NCI-H82 treated with DMSO at 0.1 percent for 48 hours (cell line): ENCODE measurements around the gene MTF1.
"Not testable (repeated sequence)": the region's sequence is repeated elsewhere in the genome, so short reads cannot be mapped to it uniquely, and the experiment has no call there.

ENCODE experiments used
- DNase-seq: peaks from one replicate; lab custom pipeline; 2025; ENCODE audit not compliant: unreplicated experiment; lab: John Stamatoyannopoulos, UW

The MTF1 gene

DNA sequence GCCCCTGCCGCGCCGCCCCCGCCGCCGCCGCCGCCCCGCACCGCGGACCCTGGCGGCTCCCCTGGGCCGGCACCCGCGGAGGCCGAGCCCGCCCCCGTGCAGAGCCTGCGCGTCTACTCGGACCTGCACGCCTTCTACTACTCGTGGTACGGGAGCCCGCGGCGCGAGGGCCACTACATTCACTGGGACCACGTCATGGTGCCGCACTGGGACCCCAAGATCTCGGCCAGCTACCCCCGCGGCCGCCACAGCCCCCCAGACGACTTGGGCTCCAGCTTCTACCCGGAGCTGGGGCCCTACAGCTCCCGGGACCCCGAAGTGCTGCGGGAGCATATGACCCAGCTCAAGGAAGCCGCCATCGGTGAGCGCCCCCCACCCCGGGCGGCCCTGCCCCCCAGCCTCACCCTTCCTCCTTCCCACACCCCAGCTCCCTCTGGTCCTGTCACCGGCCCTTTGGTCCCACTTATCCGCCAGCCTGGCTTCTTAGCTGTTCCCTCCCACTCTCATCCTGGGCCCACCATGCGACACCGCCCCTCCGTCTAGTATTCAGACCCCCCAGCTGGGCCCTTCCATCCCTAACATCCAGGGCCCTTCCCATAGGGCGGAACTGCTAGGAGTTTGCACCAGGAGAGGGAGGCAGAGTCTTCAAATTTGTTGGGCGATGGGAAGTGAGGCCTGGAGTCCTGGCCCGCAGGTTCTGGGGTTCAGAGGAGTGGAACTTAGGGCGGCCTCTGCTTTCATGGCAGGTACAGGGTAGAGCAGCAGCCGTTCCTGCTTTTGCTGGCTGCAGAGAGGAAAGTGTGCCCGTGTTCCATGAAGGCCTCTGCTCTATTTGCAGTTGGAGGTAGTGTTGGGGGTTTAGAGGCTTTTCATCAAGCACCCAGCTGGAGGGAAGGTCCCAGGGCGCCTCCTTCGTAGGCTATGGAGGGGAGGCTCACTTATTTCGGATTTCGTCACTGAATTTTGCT, 64.7 kb downstream of the MTF1 start:
- DNase-seq = no peak

DNA sequence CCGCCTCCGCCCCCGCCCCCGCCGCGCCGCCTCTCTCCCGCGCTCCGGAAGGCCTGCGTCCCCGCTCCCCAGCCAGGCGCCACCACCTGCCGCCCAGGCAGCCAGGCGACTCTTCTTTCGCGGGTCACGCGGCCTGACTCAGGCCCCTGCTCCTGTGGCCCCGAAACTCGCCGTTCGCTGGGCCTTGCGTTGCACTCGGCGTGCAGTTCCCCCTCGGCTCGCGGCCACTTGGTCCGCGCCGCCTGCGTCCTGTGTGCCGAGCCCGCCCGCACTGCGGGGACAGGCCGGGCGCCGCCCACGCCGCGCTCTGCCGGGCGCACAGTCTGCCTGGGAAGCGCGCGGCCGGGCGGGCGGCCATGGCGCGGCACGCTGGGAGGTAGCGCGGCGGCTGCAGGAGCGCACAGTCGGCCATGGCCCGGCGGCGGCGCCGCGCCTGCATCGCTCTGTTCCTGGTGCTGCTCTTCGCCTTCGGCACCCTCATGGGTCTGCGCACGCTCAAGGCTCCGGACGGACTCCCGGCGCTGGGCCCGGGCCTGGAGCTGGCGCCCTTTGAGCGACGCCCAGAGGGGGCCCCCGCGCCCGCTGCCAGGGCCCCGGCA, 65.5 kb downstream of the MTF1 start, which contains the start of gene MANEAL:
Gene MANEAL, plus strand, starts transcription at position 75 of the 599 bp plus-strand sequence. Its CDS starts 336 bp downstream, at position 411.
- DNase-seq = no peak

DNA sequence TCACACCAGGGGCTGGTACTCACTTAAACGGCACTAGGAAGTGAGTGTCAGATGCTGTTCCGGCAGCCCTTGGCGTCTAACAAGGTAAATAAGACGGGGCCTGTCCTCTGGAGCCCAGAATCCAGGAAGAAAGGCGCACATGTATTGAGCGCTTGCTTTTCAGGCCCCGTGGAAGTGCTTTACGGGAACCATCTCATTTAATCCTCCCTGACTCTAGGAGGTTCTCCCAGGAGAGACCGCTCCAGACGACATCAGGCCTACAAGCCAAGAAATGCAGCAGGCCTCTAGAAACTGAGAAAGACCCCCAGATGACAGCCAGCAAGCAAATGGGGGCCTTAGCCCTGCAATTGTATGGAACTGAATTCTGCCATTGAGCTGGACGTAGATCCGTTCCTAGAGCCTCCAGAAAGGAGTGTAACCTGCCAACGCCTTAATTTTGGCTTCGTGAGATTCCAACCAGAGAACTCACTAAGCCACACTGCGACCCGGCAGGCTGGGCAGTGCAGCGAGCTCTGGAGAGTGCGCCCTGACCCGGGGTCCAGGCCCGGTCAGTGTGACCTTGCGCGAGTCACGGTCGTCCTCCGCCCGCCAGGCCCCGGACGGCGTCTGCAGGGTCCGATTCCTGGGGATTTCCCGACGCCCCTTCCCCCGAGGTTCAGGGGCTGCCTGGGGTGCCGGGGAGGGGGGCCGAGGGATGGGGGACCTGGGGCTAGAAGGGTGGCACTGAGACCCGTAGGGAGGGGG, 66.3 kb downstream of the MTF1 start:
- no peak for DNase-seq

GRCh38 chr1:37782491-37782890, 76.9 kb downstream of the MTF1 start:
- no peak for DNase-seq

GRCh38 chr1:37778654-37779053, 80.7 kb downstream of the MTF1 start:
- DNase-seq = no peak

DNA sequence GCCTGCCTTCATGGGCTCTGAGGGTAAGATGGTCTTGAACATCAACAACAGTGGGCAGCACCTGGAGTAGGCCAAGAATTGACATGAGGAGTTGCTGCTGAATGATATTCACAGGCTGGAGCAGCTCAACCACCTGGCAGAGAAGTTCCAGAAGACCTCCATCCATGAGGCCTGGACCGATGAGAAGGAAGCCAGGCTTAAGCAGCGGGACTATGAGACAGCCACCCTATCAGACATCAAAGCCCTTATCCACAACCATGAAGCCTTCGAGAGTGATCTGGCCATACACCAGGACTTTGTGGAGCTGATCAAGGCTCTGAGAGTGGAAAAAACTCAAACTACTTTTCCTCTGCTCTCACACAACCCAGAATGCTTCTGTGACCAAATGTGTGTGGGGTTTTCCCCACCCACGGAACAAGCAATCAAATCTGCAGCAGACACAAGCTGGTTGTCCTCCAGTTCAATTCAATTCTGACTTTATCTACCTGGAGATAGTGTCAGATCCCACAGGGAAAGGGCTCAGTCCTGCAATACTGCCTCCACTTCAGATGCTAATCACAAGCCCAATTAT, 82.4 kb downstream of the MTF1 start:
- no peak for DNase-seq

GRCh38 chr1:37771440-37771839, 88.0 kb downstream of the MTF1 start:
- not testable (repeated sequence) for DNase-seq

GRCh38 chr1:37767488-37767887, 91.9 kb downstream of the MTF1 start:
- no peak for DNase-seq

DNA sequence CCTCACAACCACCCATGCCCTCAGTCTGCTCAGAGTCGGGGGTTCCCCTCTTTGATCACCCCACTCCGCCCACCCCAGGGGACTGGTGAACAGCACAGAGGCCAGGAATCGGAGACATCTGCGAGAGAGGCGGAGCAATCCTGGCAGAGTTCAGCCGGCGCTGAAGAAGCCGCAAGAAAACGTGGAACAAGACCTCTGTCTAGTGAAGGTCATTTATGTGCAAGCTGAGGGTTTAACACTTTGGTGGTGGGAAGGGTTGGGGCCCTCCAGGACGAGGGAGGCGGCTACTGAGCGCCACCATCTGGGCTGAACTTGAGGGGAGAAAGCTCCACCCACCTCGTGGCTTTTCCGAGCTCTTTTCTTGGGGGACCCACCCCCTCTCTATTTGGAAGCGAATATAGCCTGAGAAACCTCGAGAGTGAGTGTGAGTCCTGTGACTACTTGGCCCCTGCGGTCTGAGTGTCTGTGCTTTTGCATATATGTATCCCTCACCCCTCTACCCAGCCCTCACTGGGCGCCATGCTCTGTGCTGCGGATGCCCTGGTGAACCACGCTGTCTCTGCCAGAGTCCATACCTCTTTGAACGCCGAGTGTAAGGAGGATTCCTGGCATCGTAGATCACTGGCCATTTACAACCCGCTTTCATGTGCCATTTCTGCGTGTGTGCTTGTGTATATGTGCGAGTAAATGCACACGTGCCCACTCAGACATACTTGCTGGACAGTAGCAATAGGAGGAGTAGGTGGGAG, 93.3 kb downstream of the MTF1 start:
- DNase-seq = peak; percentile 45

DNA sequence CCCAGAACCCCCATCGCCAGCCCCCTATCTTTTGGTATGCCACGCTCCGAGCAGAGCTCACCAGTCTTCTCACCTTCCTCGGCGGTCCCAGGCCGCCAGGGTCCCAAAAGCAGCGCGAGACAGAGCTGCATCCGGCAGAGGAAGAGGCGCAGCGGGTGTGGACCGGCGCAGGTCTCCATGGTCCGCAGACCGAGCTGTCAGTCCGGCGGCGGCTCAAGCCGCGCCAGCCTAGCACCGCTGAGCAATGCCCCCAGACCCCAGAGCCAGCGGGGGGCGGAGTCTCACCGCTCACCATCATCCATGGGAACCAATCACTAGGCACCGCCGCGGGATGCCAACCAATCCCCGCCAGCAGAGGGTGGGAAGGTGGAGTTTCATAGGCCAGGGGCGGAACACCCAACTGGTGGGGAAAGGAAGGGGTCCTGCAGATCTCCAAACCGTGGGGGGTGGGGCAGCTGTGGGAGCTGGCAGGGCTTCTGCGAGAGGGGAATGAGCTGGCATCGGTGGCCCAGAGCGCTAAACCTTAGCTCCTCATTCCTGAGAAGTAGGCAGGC, 94.4 kb downstream of the MTF1 start, which contains the start of gene EPHA10:
Gene EPHA10, minus strand, starts transcription at position 233 of the 554 bp plus-strand sequence. Its CDS starts 54 bp downstream, at position 179.
- DNase-seq = peak; percentile 78

GRCh38 chr1:37764414-37764825, 95.0 kb downstream of the MTF1 start:
- DNase-seq = no peak

DNA sequence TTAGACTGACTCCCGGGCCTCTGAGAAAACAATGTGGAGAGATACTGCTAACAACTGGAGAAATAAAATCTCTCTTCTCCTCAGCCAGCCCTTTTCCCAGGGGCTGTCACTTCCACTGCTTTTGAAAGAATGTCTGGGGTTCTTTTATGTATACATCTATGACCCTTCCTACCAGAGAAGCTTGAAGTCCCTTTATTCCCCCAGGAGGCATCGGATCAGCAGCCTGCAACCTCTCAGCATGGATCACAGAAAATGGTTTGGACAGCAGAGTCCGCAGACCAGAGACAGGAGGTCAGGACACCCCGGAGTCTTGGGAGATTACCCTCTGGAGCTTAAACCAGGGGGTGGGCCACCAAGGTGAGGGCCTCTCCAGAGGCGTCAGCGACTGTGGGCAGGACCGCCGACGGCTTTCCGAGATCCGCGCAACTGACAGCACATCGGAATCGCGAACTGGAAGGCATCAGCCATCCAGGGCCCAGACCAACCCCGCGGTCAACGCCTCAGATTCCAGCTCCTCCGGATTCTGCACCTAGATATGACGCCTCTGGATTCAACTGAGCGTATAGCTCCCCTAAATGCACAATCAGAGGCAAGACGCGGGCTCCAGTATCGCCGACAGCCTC, 95.5 kb downstream of the MTF1 start:
- no peak for DNase-seq

- no peak for DNase-seq
Measured at GRCh38 chr1:37762516-37762915, 96.9 kb downstream of the MTF1 start.

DNA sequence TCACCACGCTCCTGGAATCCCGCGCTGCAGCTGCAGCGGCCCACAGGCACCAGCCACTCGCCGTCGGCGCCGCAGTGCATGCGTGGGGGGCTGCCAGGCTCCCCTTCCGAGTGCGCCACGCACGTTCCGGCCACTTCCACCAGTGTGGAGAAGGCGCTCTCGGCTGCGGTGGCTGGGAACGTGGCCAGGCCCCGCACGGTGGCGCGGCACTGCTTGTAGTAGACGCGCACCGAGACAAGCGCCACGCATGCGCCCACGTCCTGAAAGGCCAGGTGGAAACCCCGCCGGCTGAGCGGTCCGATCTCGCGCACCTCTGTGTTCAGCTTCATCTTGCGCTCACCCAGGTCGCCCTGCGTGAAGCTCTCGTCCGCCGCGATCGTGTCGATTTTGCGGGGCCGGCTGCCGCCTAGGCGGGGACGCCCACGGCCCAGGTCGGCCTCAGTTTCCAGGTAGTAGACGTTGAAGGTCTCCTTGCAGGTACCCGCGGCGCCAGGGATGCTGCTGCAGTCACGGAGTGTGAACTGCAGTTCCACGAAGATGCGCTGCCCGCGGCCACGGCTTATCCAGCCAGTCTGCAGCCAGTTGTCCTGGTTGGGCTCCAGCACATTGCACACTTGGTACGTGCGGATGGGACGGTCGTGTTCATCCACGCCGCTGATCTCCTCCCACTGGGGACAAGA, 97.8 kb downstream of the MTF1 start:
- DNase-seq = no peak
